ENCODE data around the gene TSHZ1.
"Not testable (repeated sequence)": the region's sequence is repeated elsewhere in the genome, so short reads cannot be mapped to it uniquely, and the experiment has no call there.

TSHZ1 gene

DNA sequence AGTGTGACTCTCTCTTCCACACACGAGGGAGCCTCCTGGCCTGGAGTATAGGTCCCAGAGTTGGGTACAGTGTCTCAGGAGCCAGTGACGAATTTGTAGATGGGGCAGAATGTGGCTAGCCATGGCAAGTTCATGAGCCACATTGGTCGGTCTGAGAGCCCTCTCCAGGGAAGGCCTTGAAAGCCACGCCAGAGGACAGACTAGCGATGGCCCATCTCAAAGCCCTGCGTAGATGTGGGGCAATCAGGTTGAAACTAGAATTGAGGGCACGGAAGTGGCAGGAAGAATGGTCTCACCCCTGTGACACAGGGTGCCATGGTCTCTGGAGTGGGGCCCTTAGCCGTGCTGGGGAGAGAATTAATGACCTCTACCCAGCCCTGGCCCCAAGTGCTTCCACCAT, 106.2 kb downstream of the TSHZ1 start:
- no peak for DNase-seq (ENCODE audit: low spot score)

DNA sequence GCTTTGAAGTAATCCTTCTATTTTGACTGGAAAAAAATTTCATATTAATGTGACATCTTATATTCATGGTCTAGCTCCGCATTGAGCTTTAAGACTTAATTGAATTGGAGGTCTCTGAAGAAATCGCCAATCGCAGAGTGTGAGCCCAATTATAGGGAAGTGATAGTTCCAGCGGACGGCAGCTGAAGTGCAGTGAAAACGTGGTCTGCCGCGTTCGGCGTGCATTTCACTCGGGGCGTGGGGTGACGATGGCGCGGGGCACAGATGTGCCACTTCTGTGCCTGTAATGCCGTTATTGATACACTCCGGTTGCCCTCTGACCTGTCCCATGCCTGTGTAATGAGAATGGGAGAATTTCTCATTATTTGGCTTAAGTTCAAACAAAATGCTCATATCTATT, 106.7 kb downstream of the TSHZ1 start:
- no peak for DNase-seq (ENCODE audit: low spot score)

DNA sequence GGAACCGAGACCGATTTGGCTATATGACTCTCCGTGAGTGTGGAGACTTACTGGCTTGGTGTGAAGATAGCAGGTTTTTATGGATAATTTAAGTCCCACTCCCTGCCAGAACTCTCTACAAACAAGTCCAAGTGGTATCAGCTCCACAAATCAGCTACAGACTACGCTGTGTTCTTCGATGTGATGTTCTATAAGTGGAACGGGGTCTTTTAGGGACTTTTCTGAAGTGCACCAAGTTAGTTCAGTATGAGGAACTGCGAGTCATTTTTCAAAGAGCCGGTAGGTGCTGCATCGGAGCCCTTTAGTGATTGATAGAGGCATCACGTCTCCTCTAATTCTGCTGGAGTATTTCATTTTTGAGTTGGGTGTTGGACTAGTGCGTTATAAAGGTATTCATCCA, 107.1 kb downstream of the TSHZ1 start:
- DNase-seq (ENCODE audit: low spot score): no peak

GRCh38 chr18:75319905-75320304, 109.3 kb downstream of the TSHZ1 start:
- DNase-seq (ENCODE audit: low spot score): no peak

DNA sequence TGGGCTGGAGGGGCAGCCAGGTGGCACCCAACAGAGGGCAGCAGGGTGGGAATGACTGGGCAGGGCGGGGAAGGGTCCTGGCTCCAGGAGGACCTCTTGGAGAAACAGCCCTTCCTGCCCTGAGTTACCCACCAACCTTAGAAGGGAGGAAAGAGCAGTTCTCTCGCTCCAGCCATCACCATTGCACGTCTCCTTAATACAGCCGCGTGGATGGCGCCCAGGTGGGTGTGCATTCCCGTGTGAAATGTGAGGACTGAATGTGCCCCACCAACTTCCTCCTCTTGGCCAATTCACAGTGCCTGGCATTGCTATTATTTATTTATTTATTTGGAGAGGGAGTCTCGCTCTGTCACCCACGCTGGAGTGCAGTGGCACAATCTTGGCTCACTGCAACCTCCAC, 109.9 kb downstream of the TSHZ1 start:
- no peak for DNase-seq (ENCODE audit: low spot score)

GRCh38 chr18:75321431-75321830, 110.8 kb downstream of the TSHZ1 start:
- no peak for DNase-seq (ENCODE audit: low spot score)

DNA sequence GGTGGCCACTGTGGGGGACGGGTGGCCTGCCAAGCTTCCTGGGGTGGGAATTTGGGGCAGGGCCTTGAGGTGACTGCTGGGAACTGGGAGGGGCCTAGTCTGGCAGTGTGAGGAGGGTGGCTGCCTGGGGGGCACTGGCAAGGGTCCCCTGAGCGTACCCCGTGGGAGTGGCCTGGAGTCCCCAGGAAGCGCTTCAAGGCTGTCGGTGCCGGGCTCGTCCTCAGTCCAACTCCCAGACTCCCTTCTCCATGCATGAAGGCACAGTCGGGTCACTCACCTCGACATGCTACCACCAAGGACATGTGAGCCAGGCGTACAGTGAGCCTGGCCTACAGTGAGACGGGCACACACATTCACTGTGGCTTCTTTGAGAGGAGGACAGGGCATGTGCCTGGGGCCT, 111.6 kb downstream of the TSHZ1 start:
- no peak for DNase-seq (ENCODE audit: low spot score)

DNA sequence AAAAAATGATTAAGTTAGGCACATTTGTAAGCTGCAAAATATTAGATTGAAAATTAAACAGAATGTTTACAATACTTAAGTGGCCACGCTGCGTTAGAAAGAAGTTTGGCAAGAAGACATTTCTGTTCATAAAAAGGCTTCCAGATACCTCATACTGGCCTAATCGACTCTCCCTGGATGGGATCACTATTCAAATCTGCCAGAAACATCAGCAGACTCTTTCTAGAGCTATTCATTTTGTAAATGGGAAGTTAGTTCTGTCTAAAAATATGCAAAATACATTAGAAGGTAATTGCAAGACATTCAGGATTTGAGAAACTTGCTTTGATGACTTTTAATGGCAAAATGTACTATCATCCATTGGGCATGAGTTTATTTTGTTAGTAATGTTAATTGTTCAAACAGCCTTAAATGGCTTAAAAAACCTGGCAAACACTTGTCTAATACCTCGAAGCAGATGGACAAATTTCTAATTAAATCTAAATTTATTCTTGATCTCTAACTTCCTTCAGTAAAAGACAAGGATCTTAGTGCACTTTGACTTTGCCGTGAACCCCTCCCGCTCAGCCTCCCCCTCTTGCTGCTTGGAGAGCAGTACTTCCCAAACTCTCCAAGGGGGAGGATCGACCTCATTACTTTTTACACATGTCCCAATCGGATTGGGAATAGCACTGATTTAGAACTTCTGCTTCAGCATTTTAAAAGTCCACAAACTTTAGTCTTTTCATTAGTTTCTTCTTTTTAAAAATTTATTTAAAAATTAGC, 113.4 kb downstream of the TSHZ1 start:
- no peak for DNase-seq (ENCODE audit: low spot score)

DNA sequence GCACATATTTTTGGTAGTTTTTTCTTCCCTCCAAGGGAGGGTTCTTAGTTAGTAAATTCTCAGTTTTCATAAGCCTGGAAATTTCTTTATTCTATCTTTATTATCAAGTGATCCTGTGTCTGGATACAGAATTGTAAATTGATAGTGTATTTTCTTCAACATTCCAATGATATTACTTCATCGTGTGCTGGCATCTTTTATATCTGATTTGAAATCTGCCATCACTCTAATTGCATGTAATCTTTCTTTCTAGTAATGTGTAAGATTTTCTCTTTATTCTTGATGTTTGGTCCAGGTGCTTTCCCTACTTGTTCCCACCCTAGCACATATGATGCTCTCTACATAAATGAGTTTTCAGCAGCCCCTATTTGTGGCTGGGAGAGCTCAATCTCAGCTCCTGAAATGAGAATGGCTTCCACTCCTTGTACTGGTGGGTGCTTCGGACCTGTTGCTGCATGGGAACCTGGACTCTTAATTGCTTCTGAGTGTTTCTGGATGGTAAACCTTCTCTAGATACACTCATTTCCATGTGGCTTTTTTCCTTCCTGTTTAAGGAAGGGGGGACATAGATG, 114.2 kb downstream of the TSHZ1 start:
- DNase-seq (ENCODE audit: low spot score): no peak

GRCh38 chr18:75329753-75330152, 119.2 kb downstream of the TSHZ1 start:
- not testable (repeated sequence) for DNase-seq (ENCODE audit: low spot score)

DNA sequence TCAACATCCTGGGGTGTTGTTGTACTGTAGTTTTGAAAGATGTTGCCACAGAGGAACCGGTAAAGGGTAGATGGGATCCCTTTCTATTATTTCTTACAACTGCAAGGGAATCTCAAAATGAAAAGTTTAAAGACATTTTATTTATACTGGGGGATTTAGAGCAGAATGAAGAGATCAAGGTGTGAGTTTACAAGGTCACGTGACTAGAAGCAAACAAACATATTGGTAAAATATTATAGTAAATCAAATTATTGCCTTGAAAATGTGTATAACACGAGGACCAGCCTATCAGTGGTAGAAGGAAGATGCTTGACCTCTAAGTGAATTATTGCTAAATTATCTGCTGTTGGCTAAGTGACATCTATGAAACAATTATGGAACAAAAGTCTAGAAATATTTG, 119.7 kb downstream of the TSHZ1 start:
- DNase-seq (ENCODE audit: low spot score): no peak

- no peak for DNase-seq (ENCODE audit: low spot score)
Measured at GRCh38 chr18:75334869-75335268, 124.3 kb downstream of the TSHZ1 start.

DNA sequence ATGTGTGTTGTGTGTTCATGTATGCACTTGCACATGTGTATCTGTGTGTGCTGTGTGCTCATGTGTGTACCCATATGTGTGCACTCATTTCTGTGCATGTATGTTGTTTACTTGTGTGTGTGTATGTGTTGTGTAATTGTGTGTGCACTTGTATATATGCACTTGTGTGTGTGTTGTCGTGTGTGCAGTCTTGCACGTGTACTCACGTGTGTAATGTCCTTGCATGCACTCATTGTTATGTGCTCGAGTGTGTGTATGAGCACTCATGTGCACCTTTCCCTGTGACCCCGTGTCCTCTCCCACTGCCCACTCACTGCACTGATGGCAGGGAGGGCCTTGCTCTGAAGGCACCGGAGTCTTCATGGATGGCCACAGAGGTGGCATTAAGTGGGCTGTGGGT, 124.9 kb downstream of the TSHZ1 start:
- DNase-seq (ENCODE audit: low spot score): no peak

DNA sequence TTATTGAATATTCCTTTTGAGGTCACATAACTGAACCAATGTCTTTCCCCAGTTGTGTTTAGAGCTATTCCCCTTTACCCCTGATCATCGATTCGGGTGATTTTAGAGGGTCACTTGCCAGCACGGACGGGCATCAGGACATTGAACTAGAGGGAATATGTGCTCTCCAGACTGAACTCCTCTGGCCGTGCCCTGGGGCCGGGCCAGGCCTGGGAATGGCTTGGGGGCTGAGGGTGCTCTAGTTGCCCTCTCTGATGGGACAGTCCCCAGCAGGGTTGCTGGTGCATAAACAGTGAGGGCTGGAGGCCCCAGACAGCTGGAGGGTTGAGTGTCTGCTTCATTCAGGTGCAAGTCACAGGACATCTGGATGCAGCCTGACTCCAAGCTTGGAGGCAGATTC, 126.2 kb downstream of the TSHZ1 start:
- no peak for DNase-seq (ENCODE audit: low spot score)

- DNase-seq (ENCODE audit: low spot score): no peak
Measured at GRCh38 chr18:75337348-75337747, 126.8 kb downstream of the TSHZ1 start.

DNA sequence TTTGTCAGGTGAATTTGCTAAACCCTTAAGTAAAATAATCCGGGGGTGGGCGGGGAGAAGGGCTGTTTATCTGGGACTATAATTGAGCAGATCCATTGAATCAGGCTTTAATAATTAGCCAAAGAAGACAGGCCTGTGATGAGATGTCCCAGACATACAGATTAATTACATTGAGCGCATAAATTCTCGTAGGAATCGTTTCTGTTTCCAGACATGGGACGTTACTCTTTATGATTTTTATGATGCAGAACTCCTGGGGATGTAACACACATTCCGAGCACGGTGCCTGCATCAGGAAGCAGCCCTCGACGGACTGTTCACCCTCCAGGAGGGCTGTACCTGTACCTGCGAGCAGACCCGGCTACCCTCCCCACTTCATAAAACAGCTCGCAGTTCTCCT, 128.0 kb downstream of the TSHZ1 start:
- DNase-seq (ENCODE audit: low spot score): no peak
